B cell (primary cell): ENCODE data around the gene ADGRV1. TPM values are rescaled to one million over a fixed set of nuclear protein-coding genes. Genes with fewer than 3 reads are reported as not detected.
"Not testable (repeated sequence)": the region's sequence is repeated elsewhere in the genome, so short reads cannot be mapped to it uniquely, and the experiment has no call there.

ENCODE experiments used
- ATAC-seq: fragments of 200-7000 bp; cut with Tn5 transposase; one replicate; pipeline ENCODE4 v1.10.0; 2021; ENCODE audit warnings: low read depth, mild to moderate bottlenecking, moderate number of reproducible peaks, moderate library complexity
- CTCF ChIA-PET: fragments of 350-600 bp; sonication (Branson Sonifier 250); formaldehyde crosslinking; loops from one replicate; lab custom pipeline; 2021; ENCODE audit warnings: antibody characterized with exemption, inconsistent platforms; lab: Charles Lee
- POLR2A ChIA-PET: fragments of 350-600 bp; sonication (Branson Sonifier 250); formaldehyde crosslinking; loops from one replicate; lab custom pipeline; 2021; ENCODE audit warnings: antibody characterized with exemption; lab: Charles Lee
- DNase-seq: peaks from one replicate; pipeline ENCODE4 v3.0.0; 2013
- H2AFZ ChIP-seq: 2 replicates; pipeline ENCODE4 v1.6.1; 2012; ENCODE audit warnings: mild to moderate bottlenecking, low read depth, low read length; ENCODE audit not compliant: insufficient read depth, poor library complexity, severe bottlenecking
- H3K27ac ChIP-seq, 2 donors: 1 replicate in 1 of 2; 2 replicates in 1 of 2; pipeline ENCODE4 v1.5.1; 2012 to 2013; ENCODE audit warnings: low read length in 2 of 2, mild to moderate bottlenecking in 2 of 2, moderate library complexity in 1 of 2
- H3K27me3 ChIP-seq, 4 experiments: fragments of 200-600 bp in 1 of 4; sonication (generic) in 1 of 4; replicated peaks in 1 of 4; 1 replicate in 2 of 4; 2 replicates in 2 of 4; pipeline versions ENCODE4 v1.6.1 to v1.7.0; 2013 to 2016; ENCODE audit warnings: low read length in 3 of 4, mild to moderate bottlenecking in 2 of 4, mixed read lengths in 1 of 4, moderate library complexity in 1 of 4; ENCODE audit not compliant: insufficient read depth in 4 of 4, control insufficient read depth in 3 of 4; ENCODE audit errors: control extremely low read depth in 1 of 4
- H3K36me3 ChIP-seq, 2 experiments: replicated peaks in 1 of 2; 1 replicate in 1 of 2; 2 replicates in 1 of 2; pipeline versions ENCODE4 v1.6.1 to v1.7.1; 2013; ENCODE audit warnings: low read length in 1 of 2; ENCODE audit not compliant: insufficient read depth in 2 of 2, control insufficient read depth in 1 of 2; ENCODE audit errors: control extremely low read depth in 1 of 2, extremely low read depth in 1 of 2
- H3K4me1 ChIP-seq, 2 donors: fragments of 200-600 bp in 1 of 2; sonication (generic) in 1 of 2; 1 replicate in 1 of 2; 2 replicates in 1 of 2; pipeline versions ENCODE4 v1.5.1 to v1.6.1; 2013 to 2017; ENCODE audit warnings: low read length in 2 of 2; ENCODE audit not compliant: control insufficient read depth in 2 of 2, insufficient read depth in 2 of 2
- H3K4me2 ChIP-seq: replicated peaks from 2 replicates; pipeline ENCODE3; 2012; ENCODE audit warnings: mild to moderate bottlenecking, low read depth, low read length; ENCODE audit not compliant: poor library complexity, severe bottlenecking
- H3K4me3 ChIP-seq, 5 experiments: fragments of 200-600 bp in 1 of 5; sonication (generic) in 1 of 5; 1 replicate in 3 of 5; 2 replicates in 2 of 5; pipeline versions ENCODE4 v1.5.1 to v1.7.0; 2011 to 2016; ENCODE audit warnings: low read length in 4 of 5, mild to moderate bottlenecking in 4 of 5, low read depth in 2 of 5, control low read depth in 1 of 5, moderate library complexity in 1 of 5; ENCODE audit not compliant: insufficient read depth in 1 of 5; ENCODE audit errors: control extremely low read depth in 1 of 5, extremely low read depth in 1 of 5
- H3K79me2 ChIP-seq: fragments of 200-600 bp; sonication (generic); one replicate; pipeline ENCODE4 v1.6.0; 2016; ENCODE audit warnings: low read length; ENCODE audit not compliant: control insufficient read depth, insufficient read depth
- H3K9ac ChIP-seq: fragments of 200-600 bp; sonication (generic); 2 replicates; pipeline ENCODE4 v1.6.1; 2017; ENCODE audit warnings: mild to moderate bottlenecking, low read length, moderate library complexity
- H3K9me3 ChIP-seq, 3 donors: one replicate each; pipeline versions ENCODE4 v1.6.1 to v1.7.1; 2013; ENCODE audit warnings: low read length in 2 of 3; ENCODE audit not compliant: control insufficient read depth in 2 of 3, insufficient read depth in 1 of 3; ENCODE audit errors: control extremely low read depth in 1 of 3
- H4K20me1 ChIP-seq: 2 replicates; pipeline ENCODE4 v1.6.0; 2012; ENCODE audit warnings: mild to moderate bottlenecking, low read length; ENCODE audit not compliant: insufficient read depth, control insufficient read depth, poor library complexity, severe bottlenecking
- H3K27ac Mint-ChIP-seq: one replicate; pipeline ENCODE4 v1.8.0; 2021; ENCODE audit warnings: mixed read lengths
- H3K27me3 Mint-ChIP-seq: one replicate; pipeline ENCODE4 v1.8.0; 2021; ENCODE audit warnings: mixed read lengths
- H3K4me1 Mint-ChIP-seq: one replicate; pipeline ENCODE4 v1.8.0; 2021; ENCODE audit warnings: mixed read lengths
- H3K4me3 Mint-ChIP-seq: one replicate; pipeline ENCODE4 v1.8.0; 2021; ENCODE audit warnings: mixed read lengths
- H3K9me3 Mint-ChIP-seq: one replicate; pipeline ENCODE4 v1.8.0; 2022; ENCODE audit warnings: mixed read lengths; ENCODE audit not compliant: insufficient read depth
- CTCF ChIP-seq: fragments of 200-600 bp; IDR thresholded peaks from one replicate; pipeline ENCODE4 v1.8.0; 2022; ENCODE audit warnings: antibody characterized with exemption, mild to moderate bottlenecking
- EZH2 ChIP-seq: IDR thresholded peaks from 2 replicates; pipeline ENCODE4 v1.6.1; 2012; ENCODE audit warnings: borderline replicate concordance, low read depth, mild to moderate bottlenecking, moderate library complexity, low read length; ENCODE audit not compliant: insufficient read depth, poor library complexity, severe bottlenecking
- WGBS: methylation state at CpG from one replicate; pipeline ENCODE4 v1.1.5; 2013; ENCODE audit warnings: missing lambda C conversion rate; ENCODE audit not compliant: insufficient coverage; 5-methylcytosine and 5-hydroxymethylcytosine counted together
- intact Hi-C: fragments of 100-400 bp; cut with micrococcal nuclease; formaldehyde crosslinking; loops from one replicate; pipeline ENCODE4 v1.10.0; 2022
- polyA plus RNA-seq: library from polyadenylated mRNA; depleted of rRNA; stranded (reverse); fragments of >200 nt; gene quantifications from 2 replicates; pipeline ENCODE4 v1.2.3, GENCODE V29; 2012
- total RNA-seq, 2 donors: library from RNA; stranded (reverse); fragments of 120-200 nt in 1 of 2; gene quantifications; 1 replicate in 1 of 2; 2 replicates in 1 of 2; pipeline versions ENCODE4 v1.2.3 to v1.2.4, GENCODE V29; 2013 to 2022

ADGRV1 gene
- total and polyA plus RNA-seq, 2 donors (not counting 1 experiment from before 2014, with no cell fraction given) = 0.07 TPM; not detected in 1

- H3K9ac ChIP-seq = no peak overlapping the region
- TF ChIP-seq CTCF = no peak
- TF ChIP-seq EZH2 = no peak
- peaks cover 32% of the 10 kb centered on the region for H3K27me3 Mint-ChIP-seq
Observed at GRCh38 chr5:90590170-90590569, 31.6 kb downstream of the ADGRV1 start.

GRCh38 chr5:90593083-90593482, 34.5 kb downstream of the ADGRV1 start:
- peaks cover 16% of the 10 kb centered on the region for H3K27me3 Mint-ChIP-seq
- H4K20me1 ChIP-seq, H3K4me1 Mint-ChIP-seq, H3K9me3 Mint-ChIP-seq, H3K36me3 ChIP-seq, H3K27ac ChIP-seq, intact Hi-C loops, H3K27me3 ChIP-seq, H2AFZ ChIP-seq, CTCF ChIA-PET, ATAC-seq, H3K4me3 Mint-ChIP-seq, H3K4me2 ChIP-seq, H3K9me3 ChIP-seq, DNase-seq, H3K27ac Mint-ChIP-seq, H3K79me2 ChIP-seq, H3K9ac ChIP-seq, POLR2A ChIA-PET, H3K4me3 ChIP-seq, H3K4me1 ChIP-seq: not testable (repeated sequence)
- WGBS = no CpG with 5 or more reads among the region's 6 CpGs

More at GRCh38 chr5:90590170-90590569, 31.6 kb downstream of the ADGRV1 start:
- no peak for ATAC-seq
- Histone ChIP-seq H3K4me1 (no peaks in the 10 kb centered on the region), H3K27ac (no peak overlapping the region), H3K9me3 (no peaks in the 10 kb centered on the region), H3K4me2 (no peak overlapping the region), H3K4me3 (no peak overlapping the region), H4K20me1 (no peaks in the 10 kb centered on the region), H3K27me3 (peaks cover 0 to 8% (median 3%) of the 10 kb centered on the region in 4 experiments), H2AFZ (no peak overlapping the region), H3K79me2 (no peaks in the 10 kb centered on the region), H3K36me3 (no peaks in the 10 kb centered on the region)
- Mint-ChIP-seq H3K9me3 (peaks cover 2% of the 10 kb centered on the region), H3K4me3 (no peak overlapping the region), H3K4me1 (no peaks in the 10 kb centered on the region), H3K27ac (no peak overlapping the region)
- CTCF ChIA-PET = no interaction called here
- intact Hi-C loops = no loop called here
- 100% methylated on average over 2 of the region's 3 CpGs for WGBS
- no peak for DNase-seq
- POLR2A ChIA-PET = no interaction called here

- H3K4me2 ChIP-seq, ATAC-seq, CTCF ChIA-PET, H3K79me2 ChIP-seq, POLR2A ChIA-PET, DNase-seq, H3K36me3 ChIP-seq, H3K9ac ChIP-seq, H3K9me3 ChIP-seq, H3K4me3 Mint-ChIP-seq, H4K20me1 ChIP-seq, H3K9me3 Mint-ChIP-seq, intact Hi-C loops, H3K27me3 Mint-ChIP-seq, H3K4me1 ChIP-seq, H3K4me3 ChIP-seq, H3K27ac Mint-ChIP-seq, H3K27ac ChIP-seq, H2AFZ ChIP-seq, H3K27me3 ChIP-seq, H3K4me1 Mint-ChIP-seq: not testable (repeated sequence)
- WGBS = 100% methylated on average over 19 of the region's 34 CpGs
Observed at GRCh38 chr5:90595766-90596165, 37.2 kb downstream of the ADGRV1 start.
